ENCODE measurements around the gene MROH8.
"Not testable (repeated sequence)": the region's sequence is repeated elsewhere in the genome, so short reads cannot be mapped to it uniquely, and the experiment has no call there.

The MROH8 gene

DNA sequence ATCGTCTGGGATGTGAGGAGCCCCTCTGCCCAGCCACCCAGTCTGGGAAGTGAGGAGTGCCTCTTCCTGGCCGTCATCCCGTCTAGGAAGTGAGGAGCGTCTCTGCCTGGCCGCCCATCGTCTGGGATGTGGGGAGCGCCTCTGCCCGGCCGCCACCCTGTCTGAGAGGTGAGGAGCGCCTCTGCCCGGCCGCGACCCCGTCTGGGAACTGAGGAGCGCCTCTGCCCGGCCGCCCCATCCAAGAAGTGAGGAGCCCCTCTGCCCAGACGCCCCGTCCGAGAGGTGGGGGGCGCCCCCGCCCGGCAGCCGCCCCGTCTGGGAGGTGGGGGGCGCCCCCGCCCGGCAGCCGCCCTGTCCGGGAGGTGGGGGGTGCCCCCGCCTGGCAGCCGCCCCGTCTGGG lies 28.5 kb downstream of the MROH8 start:
- H3K27me3 ChIP-seq (ENCODE audit: control insufficient read depth in 1 of 2, insufficient read depth in 2 of 2, low read length in 2 of 2); H3K27ac ChIP-seq (ENCODE audit: low read depth, low read length); H3K9me3 ChIP-seq (ENCODE audit: low read length); H3K9ac ChIP-seq (ENCODE audit: low read length); H3K4me3 ChIP-seq (ENCODE audit: low read depth in 1 of 2, low read length in 2 of 2); H3K36me3 ChIP-seq (ENCODE audit: insufficient read depth, low read length); H3K4me1 ChIP-seq (ENCODE audit: insufficient read depth, low read length): not testable (repeated sequence)

DNA sequence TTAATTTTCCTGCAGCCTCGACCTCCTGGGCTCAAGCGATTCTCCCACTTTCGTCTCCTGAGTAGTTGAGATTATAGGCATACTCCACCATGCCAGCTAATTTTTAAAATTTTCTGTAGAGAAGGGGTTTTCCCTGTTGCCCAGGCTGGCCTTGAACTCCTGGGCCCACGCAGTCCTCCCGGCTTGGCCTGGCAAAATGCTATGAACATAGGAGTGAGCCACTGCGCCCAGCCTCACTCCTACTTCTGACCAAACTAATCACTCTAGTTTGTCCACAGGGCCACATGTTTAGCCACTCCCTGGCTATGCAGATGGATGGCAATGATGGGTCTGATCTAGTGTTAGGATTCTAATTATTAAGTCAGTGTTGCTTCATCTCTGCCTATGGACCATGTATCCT lies 32.1 kb downstream of the MROH8 start:
- Histone ChIP-seq H3K27ac (ENCODE audit: low read depth, low read length) (no peak overlapping the region), H3K36me3 (ENCODE audit: insufficient read depth, low read length) (no peaks in the 10 kb centered on the region), H3K9me3 (ENCODE audit: low read length) (no peaks in the 10 kb centered on the region), H3K4me1 (ENCODE audit: insufficient read depth, low read length) (no peaks in the 10 kb centered on the region), H3K9ac (ENCODE audit: low read length) (no peak overlapping the region), H3K4me3 (ENCODE audit: low read depth in 1 of 2, low read length in 2 of 2) (no peak overlapping the region), H3K27me3 (ENCODE audit: control insufficient read depth in 1 of 2, insufficient read depth in 2 of 2, low read length in 2 of 2) (no peaks in the 10 kb centered on the region)

DNA sequence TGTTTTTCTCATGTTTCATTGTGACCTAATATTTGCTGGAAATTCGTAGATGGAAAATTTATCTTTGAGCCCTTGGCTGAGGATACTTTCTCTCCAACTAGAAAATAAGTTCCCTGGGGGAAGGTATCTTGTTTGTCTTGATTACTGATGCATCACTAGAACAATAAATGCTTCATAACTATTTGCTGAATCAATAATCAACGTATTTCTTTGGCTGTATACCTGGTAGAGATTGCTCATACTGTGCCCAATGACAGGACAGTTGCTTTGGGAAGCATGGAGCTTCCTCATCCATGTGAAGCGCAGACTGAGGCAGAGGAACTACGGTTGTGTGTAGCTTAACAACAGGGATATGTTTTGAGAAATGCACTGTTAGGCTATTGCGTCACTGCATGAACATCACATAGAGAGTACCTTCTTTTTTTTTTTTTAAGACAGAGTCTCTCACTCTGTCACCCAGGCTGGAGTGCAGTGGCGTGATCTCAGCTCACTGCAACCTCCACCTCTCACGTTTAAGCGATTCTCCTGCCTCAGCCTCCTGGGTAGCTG lies 34.4 kb downstream of the MROH8 start:
- Histone ChIP-seq H3K9me3 (ENCODE audit: low read length) (no peaks in the 10 kb centered on the region), H3K36me3 (ENCODE audit: insufficient read depth, low read length) (no peaks in the 10 kb centered on the region), H3K27ac (ENCODE audit: low read depth, low read length) (no peak overlapping the region)

DNA sequence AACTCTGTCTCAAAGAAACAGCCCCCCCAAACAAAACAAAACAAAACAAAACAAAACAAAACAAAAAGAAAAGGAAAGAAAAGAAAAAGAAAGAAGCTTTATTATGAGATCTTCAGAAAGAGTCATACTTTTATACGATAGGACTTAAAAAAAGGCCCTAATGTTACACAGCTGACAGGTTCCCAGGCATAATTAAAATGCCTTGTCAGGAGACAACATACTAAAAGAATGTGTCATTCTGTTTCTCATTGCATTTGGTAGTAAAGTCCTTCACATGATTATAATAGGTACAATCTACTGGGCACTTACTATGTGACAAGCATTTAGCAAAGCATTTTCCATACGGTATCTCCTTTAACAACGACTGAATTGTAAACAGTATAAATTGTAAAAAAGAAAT lies 36.6 kb downstream of the MROH8 start:
- H3K4me1 ChIP-seq (ENCODE audit: insufficient read depth, low read length): no peaks in the 10 kb centered on the region

More for the DNA sequence above, 34.4 kb downstream of the MROH8 start:
- Histone ChIP-seq H3K27me3 (ENCODE audit: control insufficient read depth in 1 of 2, insufficient read depth in 2 of 2, low read length in 2 of 2) (no peaks in the 10 kb centered on the region), H3K4me3 (ENCODE audit: low read depth in 1 of 2, low read length in 2 of 2) (no peak overlapping the region), H3K9ac (ENCODE audit: low read length) (no peak overlapping the region), H3K4me1 (ENCODE audit: insufficient read depth, low read length) (no peaks in the 10 kb centered on the region)

DNA sequence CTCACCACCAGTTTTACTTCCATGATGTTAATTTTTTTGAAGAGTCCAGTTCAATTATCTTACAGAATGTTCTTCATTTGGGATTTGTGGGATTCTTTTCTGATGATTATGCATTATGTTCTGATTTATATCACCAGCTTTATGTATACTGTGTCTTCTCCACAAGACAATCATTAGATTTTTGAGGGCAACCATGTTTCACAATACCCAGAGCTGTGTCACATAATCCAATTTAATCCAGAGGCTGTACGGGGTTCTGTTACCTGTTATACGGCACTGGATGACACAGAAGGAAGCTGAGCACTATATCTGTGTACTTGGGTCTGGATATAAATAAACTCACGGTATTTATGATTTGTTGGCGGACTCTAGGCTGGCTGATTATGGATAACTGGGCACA lies 41.8 kb downstream of the MROH8 start:
- Histone ChIP-seq H3K9me3 (ENCODE audit: low read length) (no peaks in the 10 kb centered on the region), H3K36me3 (ENCODE audit: insufficient read depth, low read length) (no peaks in the 10 kb centered on the region), H3K4me3 (ENCODE audit: low read depth in 1 of 2, low read length in 2 of 2) (no peak overlapping the region), H3K9ac (ENCODE audit: low read length) (no peak overlapping the region), H3K27me3 (ENCODE audit: control insufficient read depth in 1 of 2, insufficient read depth in 2 of 2, low read length in 2 of 2) (no peaks in the 10 kb centered on the region), H3K27ac (ENCODE audit: low read depth, low read length) (no peak overlapping the region), H3K4me1 (ENCODE audit: insufficient read depth, low read length) (no peaks in the 10 kb centered on the region)

More for the DNA sequence above, 36.6 kb downstream of the MROH8 start:
- Histone ChIP-seq H3K9ac (ENCODE audit: low read length) (no peak overlapping the region), H3K4me3 (ENCODE audit: low read depth in 1 of 2, low read length in 2 of 2) (no peak overlapping the region), H3K27me3 (ENCODE audit: control insufficient read depth in 1 of 2, insufficient read depth in 2 of 2, low read length in 2 of 2) (no peaks in the 10 kb centered on the region), H3K27ac (ENCODE audit: low read depth, low read length) (no peak overlapping the region), H3K36me3 (ENCODE audit: insufficient read depth, low read length) (no peaks in the 10 kb centered on the region), H3K9me3 (ENCODE audit: low read length) (no peaks in the 10 kb centered on the region)

DNA sequence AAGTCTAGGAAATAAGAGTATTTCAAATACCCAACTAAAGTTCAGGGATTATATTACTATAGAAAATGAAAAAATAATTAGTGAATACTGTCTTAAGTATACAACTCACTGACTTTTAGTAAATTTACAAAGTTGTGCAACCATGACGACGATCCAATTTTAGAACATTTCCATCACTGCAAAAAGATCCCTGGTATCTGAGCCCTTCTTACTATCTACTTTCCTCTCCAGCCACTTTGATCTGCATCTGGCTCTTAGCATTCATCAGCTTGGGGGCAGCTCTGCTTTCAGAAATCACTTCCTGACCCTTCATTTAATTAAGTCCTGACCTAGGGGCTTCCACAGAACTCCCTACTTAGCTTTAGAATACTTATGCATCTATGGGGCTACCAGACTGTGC lies 45.4 kb downstream of the MROH8 start:
- Histone ChIP-seq H3K9ac (ENCODE audit: low read length) (no peak overlapping the region), H3K4me1 (ENCODE audit: insufficient read depth, low read length) (no peaks in the 10 kb centered on the region), H3K27me3 (ENCODE audit: control insufficient read depth in 1 of 2, insufficient read depth in 2 of 2, low read length in 2 of 2) (no peaks in the 10 kb centered on the region), H3K9me3 (ENCODE audit: low read length) (no peaks in the 10 kb centered on the region), H3K27ac (ENCODE audit: low read depth, low read length) (no peak overlapping the region), H3K4me3 (ENCODE audit: low read depth in 1 of 2, low read length in 2 of 2) (no peak overlapping the region), H3K36me3 (ENCODE audit: insufficient read depth, low read length) (no peaks in the 10 kb centered on the region)

DNA sequence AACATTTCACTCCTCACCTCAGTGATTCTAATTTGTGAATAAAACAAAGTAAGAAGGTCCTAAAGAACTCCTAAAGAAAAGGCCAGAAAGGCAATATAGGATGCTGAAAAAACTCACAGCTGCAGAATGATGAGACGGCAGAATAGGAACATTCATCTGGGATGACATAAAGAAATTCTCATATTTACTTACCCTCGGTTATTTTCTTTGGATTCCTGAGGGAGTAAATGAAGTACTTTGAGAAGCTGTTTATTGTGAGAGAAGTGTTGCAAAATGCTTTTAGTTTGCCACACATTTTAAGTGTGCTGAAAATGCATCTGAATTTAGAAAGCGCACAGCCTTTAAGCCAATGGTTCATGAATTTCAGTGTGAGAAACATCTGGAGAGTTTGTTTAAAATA lies 47.9 kb downstream of the MROH8 start:
- no peaks in the 10 kb centered on the region for H3K36me3 ChIP-seq (ENCODE audit: insufficient read depth, low read length)
- no peaks in the 10 kb centered on the region for H3K9me3 ChIP-seq (ENCODE audit: low read length)
- H3K27ac ChIP-seq (ENCODE audit: low read depth, low read length): no peak overlapping the region
- H3K9ac ChIP-seq (ENCODE audit: low read length): no peak overlapping the region
- H3K4me3 ChIP-seq (ENCODE audit: low read depth in 1 of 2, low read length in 2 of 2): no peak overlapping the region
- H3K4me1 ChIP-seq (ENCODE audit: insufficient read depth, low read length): no peaks in the 10 kb centered on the region
- no peaks in the 10 kb centered on the region for H3K27me3 ChIP-seq (ENCODE audit: control insufficient read depth in 1 of 2, insufficient read depth in 2 of 2, low read length in 2 of 2)

DNA sequence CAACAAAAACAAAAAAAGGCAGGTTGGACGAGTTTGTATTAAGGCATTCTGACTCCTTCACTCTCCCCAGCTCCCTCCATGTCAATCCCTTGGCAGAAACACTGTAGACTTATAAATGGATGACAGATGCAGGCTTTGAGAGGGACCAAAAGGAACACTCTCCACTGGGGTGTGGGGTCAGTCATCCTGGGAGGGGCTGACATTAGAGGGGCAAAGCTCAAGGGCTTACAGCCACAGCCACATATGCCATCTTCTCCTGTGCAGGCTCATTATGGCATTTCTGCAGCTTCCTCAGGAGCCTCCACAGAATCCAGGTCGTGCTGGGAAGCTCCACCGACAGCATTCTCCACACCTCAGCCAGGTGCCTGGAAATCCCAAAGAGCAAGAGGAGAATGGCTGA lies 50.5 kb downstream of the MROH8 start:
- no peaks in the 10 kb centered on the region for H3K36me3 ChIP-seq (ENCODE audit: insufficient read depth, low read length)
- no peaks in the 10 kb centered on the region for H3K9me3 ChIP-seq (ENCODE audit: low read length)
- no peak overlapping the region for H3K4me3 ChIP-seq (ENCODE audit: low read depth in 1 of 2, low read length in 2 of 2)
- H3K4me1 ChIP-seq (ENCODE audit: insufficient read depth, low read length): no peaks in the 10 kb centered on the region
- no peak overlapping the region for H3K9ac ChIP-seq (ENCODE audit: low read length)
- no peak overlapping the region for H3K27ac ChIP-seq (ENCODE audit: low read depth, low read length)
- H3K27me3 ChIP-seq (ENCODE audit: control insufficient read depth in 1 of 2, insufficient read depth in 2 of 2, low read length in 2 of 2): no peaks in the 10 kb centered on the region

DNA sequence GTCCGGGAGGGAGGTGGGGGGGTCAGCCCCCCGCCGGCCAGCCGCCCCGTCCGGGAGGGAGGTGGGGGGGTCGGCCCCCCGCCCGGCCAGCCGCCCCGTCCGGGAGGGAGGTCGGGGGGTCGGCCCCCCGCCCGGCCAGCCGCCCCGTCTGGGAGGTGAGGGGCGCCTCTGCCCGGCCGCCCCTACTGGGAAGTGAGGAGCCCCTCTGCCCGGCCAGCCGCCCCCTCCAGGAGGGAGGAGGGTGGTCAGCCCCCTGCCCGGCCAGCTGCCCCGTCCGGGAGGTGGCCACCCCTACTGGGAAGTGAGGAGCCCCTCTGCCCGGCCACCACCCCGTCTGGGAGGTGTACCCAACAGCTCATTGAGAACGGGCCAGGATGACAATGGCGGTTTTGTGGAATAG lies 53.1 kb downstream of the MROH8 start:
- H3K27ac ChIP-seq (ENCODE audit: low read depth, low read length); H3K4me1 ChIP-seq (ENCODE audit: insufficient read depth, low read length); H3K9ac ChIP-seq (ENCODE audit: low read length); H3K4me3 ChIP-seq (ENCODE audit: low read depth in 1 of 2, low read length in 2 of 2); H3K36me3 ChIP-seq (ENCODE audit: insufficient read depth, low read length); H3K9me3 ChIP-seq (ENCODE audit: low read length); H3K27me3 ChIP-seq (ENCODE audit: control insufficient read depth in 1 of 2, insufficient read depth in 2 of 2, low read length in 2 of 2): not testable (repeated sequence)

DNA sequence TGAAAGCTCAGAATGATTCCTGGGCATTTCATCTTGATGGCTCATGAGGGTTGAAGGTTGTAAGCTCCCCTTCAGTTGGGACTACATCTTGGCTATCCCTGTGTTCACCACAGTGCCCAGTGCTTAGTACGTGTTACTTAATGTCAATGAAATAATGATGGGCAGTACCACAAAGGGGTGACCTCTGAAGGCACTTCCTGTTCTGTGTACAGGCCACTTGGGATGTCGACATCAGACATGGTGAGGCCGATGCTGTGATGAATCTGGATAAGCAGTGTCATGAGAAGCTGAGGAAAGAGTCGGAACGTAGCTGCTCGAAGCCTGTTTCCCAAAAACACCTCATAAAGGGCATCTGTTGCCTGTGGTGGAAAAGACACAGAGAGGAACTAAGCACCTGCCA lies 55.9 kb downstream of the MROH8 start:
- Histone ChIP-seq H3K27ac (ENCODE audit: low read depth, low read length) (no peak overlapping the region), H3K36me3 (ENCODE audit: insufficient read depth, low read length) (no peaks in the 10 kb centered on the region), H3K27me3 (ENCODE audit: control insufficient read depth in 1 of 2, insufficient read depth in 2 of 2, low read length in 2 of 2) (no peaks in the 10 kb centered on the region), H3K9ac (ENCODE audit: low read length) (no peak overlapping the region), H3K4me3 (ENCODE audit: low read depth in 1 of 2, low read length in 2 of 2) (no peak overlapping the region), H3K4me1 (ENCODE audit: insufficient read depth, low read length) (no peaks in the 10 kb centered on the region), H3K9me3 (ENCODE audit: low read length) (no peaks in the 10 kb centered on the region)

DNA sequence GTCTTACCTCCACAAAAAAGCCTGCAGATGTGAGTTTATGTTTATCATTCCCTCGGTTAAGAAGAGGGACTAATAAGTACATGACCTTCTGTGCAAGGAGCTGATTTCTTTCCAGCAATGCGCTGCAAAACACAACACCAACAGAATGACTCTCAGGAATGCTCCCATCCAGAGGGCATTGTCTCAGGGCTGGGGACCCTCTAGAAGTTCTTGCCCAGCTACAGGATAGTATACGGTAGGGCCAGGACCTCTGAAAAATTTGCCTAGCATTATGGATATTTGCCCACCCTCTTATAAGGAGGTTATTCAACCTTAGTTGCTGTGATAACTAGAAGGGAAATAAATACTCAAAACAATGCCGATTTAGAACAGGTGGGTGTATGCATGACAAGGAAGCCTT lies 58.9 kb downstream of the MROH8 start:
- no peaks in the 10 kb centered on the region for H3K9me3 ChIP-seq (ENCODE audit: low read length)
- no peaks in the 10 kb centered on the region for H3K4me1 ChIP-seq (ENCODE audit: insufficient read depth, low read length)
- H3K9ac ChIP-seq (ENCODE audit: low read length): no peak overlapping the region
- no peaks in the 10 kb centered on the region for H3K27me3 ChIP-seq (ENCODE audit: control insufficient read depth in 1 of 2, insufficient read depth in 2 of 2, low read length in 2 of 2)
- H3K36me3 ChIP-seq (ENCODE audit: insufficient read depth, low read length): no peaks in the 10 kb centered on the region
- H3K4me3 ChIP-seq (ENCODE audit: low read depth in 1 of 2, low read length in 2 of 2): no peak overlapping the region
- H3K27ac ChIP-seq (ENCODE audit: low read depth, low read length): no peak overlapping the region

DNA sequence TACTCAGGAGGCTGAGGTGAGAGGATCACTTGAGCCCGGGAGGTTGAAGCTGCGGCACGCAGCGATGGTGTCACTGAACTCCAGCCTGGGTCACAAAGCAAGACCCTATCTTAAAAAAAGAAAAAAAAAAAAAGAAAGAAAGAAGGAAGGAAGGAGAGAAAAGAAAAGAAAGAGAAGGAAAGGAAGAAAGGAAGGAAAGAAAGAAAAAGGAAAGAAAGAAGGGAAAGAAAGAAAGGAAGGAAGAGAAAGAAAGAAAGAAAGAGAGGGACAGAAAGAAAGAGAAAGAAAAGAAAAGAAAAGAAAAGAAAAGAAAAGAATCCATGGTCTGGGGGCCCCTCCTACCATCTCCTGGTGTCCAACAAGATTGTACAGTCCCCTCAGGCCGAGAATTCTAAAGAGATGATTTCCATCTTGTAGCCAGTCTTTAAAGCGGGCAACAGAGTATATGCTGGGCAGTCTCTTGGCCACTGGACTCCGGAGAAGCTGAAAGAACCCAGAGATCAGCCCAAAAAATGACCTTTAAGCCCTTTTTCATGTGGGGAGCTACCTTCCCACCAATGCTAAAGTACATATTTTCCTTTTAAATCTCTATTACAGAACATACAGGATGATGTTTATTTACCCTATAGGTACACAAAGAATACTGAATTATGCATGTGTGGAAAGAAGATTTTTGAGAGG lies 59.9 kb downstream of the MROH8 start:
- H3K4me1 ChIP-seq (ENCODE audit: insufficient read depth, low read length): no peaks in the 10 kb centered on the region
- no peak overlapping the region for H3K27ac ChIP-seq (ENCODE audit: low read depth, low read length)
- H3K27me3 ChIP-seq (ENCODE audit: control insufficient read depth in 1 of 2, insufficient read depth in 2 of 2, low read length in 2 of 2): no peaks in the 10 kb centered on the region
- no peaks in the 10 kb centered on the region for H3K9me3 ChIP-seq (ENCODE audit: low read length)
- no peak overlapping the region for H3K9ac ChIP-seq (ENCODE audit: low read length)
- H3K4me3 ChIP-seq (ENCODE audit: low read depth in 1 of 2, low read length in 2 of 2): no peak overlapping the region
- H3K36me3 ChIP-seq (ENCODE audit: insufficient read depth, low read length): no peaks in the 10 kb centered on the region

All from muscle layer of colon (tissue), 2 donors.